Right lobe of liver (tissue), 6 donors: ENCODE measurements around the gene CIITA. TPM values are rescaled to one million over a fixed set of nuclear protein-coding genes. Genes with fewer than 3 reads are reported as not detected.
"Not testable (repeated sequence)": the region's sequence is repeated elsewhere in the genome, so short reads cannot be mapped to it uniquely, and the experiment has no call there.

Source experiments
- ATAC-seq, 4 donors: fragments of 200-7000 bp; cut with Tn5 transposase; one replicate each; pipeline ENCODE4 v1.9.1; 2020; ENCODE audit warnings: mild to moderate bottlenecking in 4 of 4, moderate library complexity in 4 of 4
- DNase-seq, 3 donors: peaks; one replicate each; pipeline ENCODE4 v3.0.0-alpha.2; 2020
- H3K27ac ChIP-seq, 3 donors: fragments of 200-600 bp; one replicate each; pipeline ENCODE4 v1.8.0; 2022
- H3K27me3 ChIP-seq, 2 donors: fragments of 200-600 bp; one replicate each; pipeline ENCODE4 v1.8.0; 2022
- H3K36me3 ChIP-seq, 4 donors: fragments of 200-600 bp; sonication (generic) in 1 of 4; one replicate each; pipeline versions ENCODE4 v1.5.1 to v1.8.0; 2017 to 2022; ENCODE audit warnings: control low read depth in 1 of 4
- H3K4me1 ChIP-seq, 4 donors: fragments of 200-600 bp; sonication (generic) in 1 of 4; one replicate each; pipeline versions ENCODE4 v1.5.1 to v1.8.0; 2017 to 2022; ENCODE audit warnings: control low read depth in 1 of 4
- H3K4me3 ChIP-seq, 3 donors: fragments of 200-600 bp; one replicate each; pipeline ENCODE4 v1.8.0; 2022
- H3K9me3 ChIP-seq, 4 donors: fragments of 200-600 bp; sonication (generic) in 1 of 4; one replicate each; pipeline versions ENCODE4 v1.5.1 to v1.8.0; 2017 to 2022; ENCODE audit warnings: control low read depth in 1 of 4
- CTCF ChIP-seq, 4 donors: fragments of 200-600 bp in 3 of 4; fragments of 450-650 bp in 1 of 4; IDR thresholded peaks; one replicate each; pipeline versions ENCODE4 v1.5.1 to v1.8.0; 2016 to 2022; ENCODE audit warnings: antibody characterized with exemption in 4 of 4, mild to moderate bottlenecking in 2 of 4
- POLR2A ChIP-seq: fragments of 450-650 bp; IDR thresholded peaks from one replicate; pipeline ENCODE4 v1.6.1; 2017; ENCODE audit warnings: antibody characterized with exemption, mild to moderate bottlenecking
- WGBS: methylation state at CpG from one replicate; pipeline ENCODE4 v1.1.6; 2018; ENCODE audit warnings: low coverage, low lambda C conversion rate; ENCODE audit not compliant: insufficient coverage; ENCODE audit errors: missing lambda C conversion rate; 5-methylcytosine and 5-hydroxymethylcytosine counted together
- intact Hi-C, 2 donors: fragments of 100-400 bp; cut with DNase I; formaldehyde crosslinking; loops; one replicate each; pipeline versions ENCODE4 v1.11.2 to v1.14.1; 2022
- long read RNA-seq: library from polyadenylated mRNA; unstranded; transcript quantifications from one replicate; pipeline ENCODE4 v2.0.0, GENCODE V29; 2019
- total RNA-seq, 6 experiments: library from RNA; depleted of rRNA in 2 of 6; stranded (reverse); fragments of >200 nt in 2 of 6; fragmentation: NEBNext Ultra II Directional in 3 of 6; extraction: Animal tissue kit (Norgen Biotek cat#: 25700) in 3 of 6; gene quantifications; one replicate each; pipeline versions ENCODE4 v1.1.0 to v1.2.4, GENCODE V29; 2016 to 2023
- donor health status: DM: no; HTN: yes; CAD: no.
- donor health status: DM: no; HTN: no; CAD: no.
- donor health status: DM: no; HTN: no; CAD: no.
- donor health status: DM: no; HTN: yes; CAD: no.
- donor health status: DM: no; HTN: yes; CAD: no.

The CIITA gene
- total RNA-seq: 1 to 10 TPM in 5 of 6 experiments, under 1 TPM in 1; 0.95 to 6.4 (median 3.3) TPM
- long read RNA-seq: 0 reads

- H3K4me1 ChIP-seq: peaks cover 0 to 12% (median 3%) of the 10 kb centered on the region in 4 donors
- no peaks in the 10 kb centered on the region for H3K9me3 ChIP-seq
- DNase-seq: peak; percentile 61 to 79 (median 70)
- H3K27me3 ChIP-seq: no peaks in the 10 kb centered on the region
- no peaks in the 10 kb centered on the region for H3K36me3 ChIP-seq
- no peak within 1 kb of the TSS for H3K4me3 ChIP-seq
- no peak within 1 kb of the TSS for H3K27ac ChIP-seq
- peak; percentile 5 to 51 (median 13) for ATAC-seq
- intact Hi-C loops: no loop called here
- TF ChIP-seq POLR2A (peak; percentile 41), CTCF (IDR thresholded peaks at IDR 0.05) (no peak)
- WGBS: 34% methylated on average over 8 of the region's 9 CpGs
Observed at GRCh38 chr16:10876799-10877341, at the start of gene CIITA. TSS of gene CIITA (plus strand) at chr16:10877202. CDS start at chr16:10877331, 129 bp downstream.

GRCh38 chr16:10827691-10828341 lies 49.2 kb upstream of the CIITA start:
- ATAC-seq (peak; percentile 57 to 85 (median 74)), DNase-seq (peak; percentile 76 to 86 (median 83))
- Histone ChIP-seq H3K27ac (peak overlapping the region; percentile 75 to 80 (median 79)), H3K27me3 (no peaks in the 10 kb centered on the region), H3K4me1 (peaks cover 0 to 42% (median 18%) of the 10 kb centered on the region in 4 donors), H3K4me3 (no peak overlapping the region), H3K36me3 (no peaks in the 10 kb centered on the region), H3K9me3 (no peaks in the 10 kb centered on the region)
- intact Hi-C loops: no loop called here
- TF ChIP-seq POLR2A (no peak), CTCF (IDR thresholded peaks at IDR 0.05) (no peak)
- WGBS: 0% methylated on average over 3 of the region's 11 CpGs

- peak overlapping the region; percentile 41 to 80 (median 75) for H3K27ac ChIP-seq
- no peak for TF ChIP-seq CTCF (IDR thresholded peaks at IDR 0.05)
- no peak for TF ChIP-seq POLR2A
Observed at GRCh38 chr16:10828851-10829366, 48.1 kb upstream of the CIITA start.

GRCh38 chr16:10829390-10830098 lies 47.5 kb upstream of the CIITA start:
- ATAC-seq, H3K36me3 ChIP-seq, intact Hi-C loops, H3K9me3 ChIP-seq, H3K4me3 ChIP-seq, H3K27me3 ChIP-seq, DNase-seq: not testable (repeated sequence)
- 31% methylated on average over 16 of the region's 18 CpGs for WGBS
- Histone ChIP-seq H3K4me1 (peaks cover 0 to 39% (median 18%) of the 10 kb centered on the region in 4 donors), H3K27ac (peak overlapping the region; percentile 41 to 80 (median 75))

More at GRCh38 chr16:10828851-10829366, 48.1 kb upstream of the CIITA start:
- no peaks in the 10 kb centered on the region for H3K27me3 ChIP-seq
- ATAC-seq (peak; percentile 71 to 79 (median 77)), DNase-seq (peak; percentile 94)
- H3K9me3 ChIP-seq: no peaks in the 10 kb centered on the region
- 6% methylated on average over 7 of the region's 17 CpGs for WGBS
- no peaks in the 10 kb centered on the region for H3K36me3 ChIP-seq
- intact Hi-C loops: no loop called here
- no peak overlapping the region for H3K4me3 ChIP-seq
- H3K4me1 ChIP-seq: peaks cover 0 to 40% (median 18%) of the 10 kb centered on the region in 4 donors

- H3K27ac ChIP-seq, H3K36me3 ChIP-seq, ATAC-seq, H3K4me3 ChIP-seq, H3K9me3 ChIP-seq, H3K27me3 ChIP-seq, DNase-seq, intact Hi-C loops: not testable (repeated sequence)
- H3K4me1 ChIP-seq: peaks cover 0 to 35% (median 18%) of the 10 kb centered on the region in 4 donors
Observed at GRCh38 chr16:10830240-10830639, 46.8 kb upstream of the CIITA start.
